HepG2 (cell line): ENCODE measurements around the gene HNRNPA1. TPM values are rescaled to one million over a fixed set of nuclear protein-coding genes. Genes with fewer than 3 reads are reported as not detected.

Source experiments
- ATF3 ChIP-seq: sonication (generic); formaldehyde crosslinking; IDR thresholded peaks from 2 replicates; pipeline ENCODE4 v1.4.0; 2020; ENCODE audit warnings: missing genetic modification reagents
- ATF5 ChIP-seq: sonication (generic); formaldehyde crosslinking; IDR thresholded peaks from 2 replicates; pipeline ENCODE4 v1.4.0; 2020; ENCODE audit warnings: mild to moderate bottlenecking, low read depth, missing genetic modification reagents
- ATM ChIP-seq: fragments of 450-650 bp; IDR thresholded peaks from 2 replicates; pipeline ENCODE4 v1.7.1; 2017; ENCODE audit warnings: mild to moderate bottlenecking, borderline replicate concordance
- CHD2 ChIP-seq: IDR thresholded peaks from 2 replicates; pipeline ENCODE4 v1.6.1; 2011; ENCODE audit warnings: low read depth, low read length, improper control_type of control experiment
- CHD4 ChIP-seq: fragments of 200-600 bp; sonication (generic); IDR thresholded peaks from 2 replicates; pipeline ENCODE4 v1.7.0; 2017; ENCODE audit warnings: mild to moderate bottlenecking, low read length, borderline replicate concordance
- GZF1 ChIP-seq: sonication (generic); formaldehyde crosslinking; IDR thresholded peaks from 2 replicates; pipeline ENCODE4 v1.5.1; 2020; ENCODE audit warnings: mild to moderate bottlenecking, missing genetic modification reagents
- HES4 ChIP-seq: sonication (generic); formaldehyde crosslinking; IDR thresholded peaks from 2 replicates; pipeline ENCODE4 v1.9.0; 2021; ENCODE audit warnings: mild to moderate bottlenecking, missing genetic modification reagents, borderline replicate concordance
- HMG20B ChIP-seq: conservative IDR thresholded peaks from 2 replicates; pipeline ENCODE4 v1.6.1; 2016; ENCODE audit warnings: missing genetic modification reagents, missing compliant biosample characterization
- KDM1A ChIP-seq: IDR thresholded peaks from 2 replicates; pipeline ENCODE4 v1.6.1; 2016; ENCODE audit warnings: missing compliant biosample characterization
- KDM2A ChIP-seq: sonication (generic); formaldehyde crosslinking; IDR thresholded peaks from 2 replicates; pipeline ENCODE4 v1.4.0; 2020; ENCODE audit warnings: low read depth, missing genetic modification reagents, borderline replicate concordance
- PAXIP1 ChIP-seq: sonication (generic); formaldehyde crosslinking; conservative IDR thresholded peaks from 2 replicates; pipeline ENCODE4 v1.4.0; 2020; ENCODE audit warnings: mild to moderate bottlenecking, missing genetic modification reagents, moderate library complexity
- POLR2AphosphoS2 ChIP-seq: IDR thresholded peaks from 2 replicates; pipeline ENCODE4 v1.6.1; 2011; ENCODE audit warnings: low read depth, low read length, improper control_type of control experiment
- PRPF4 ChIP-seq: fragments of 200-400 bp; formaldehyde crosslinking; IDR thresholded peaks from 2 replicates; pipeline ENCODE4 v1.6.1; 2016; ENCODE audit warnings: low read length, low read depth; ENCODE audit not compliant: poor library complexity, severe bottlenecking
- RBM39 ChIP-seq: fragments of 200-400 bp; formaldehyde crosslinking; IDR thresholded peaks from one replicate; pipeline ENCODE4 v1.6.1; 2018; ENCODE audit warnings: antibody characterized with exemption, mild to moderate bottlenecking, low read depth, low read length; ENCODE audit not compliant: poor library complexity, severe bottlenecking
- SALL1 ChIP-seq: sonication (generic); formaldehyde crosslinking; IDR thresholded peaks from 2 replicates; pipeline ENCODE4 v1.8.0; 2022; ENCODE audit warnings: mild to moderate bottlenecking, missing genetic modification reagents
- ZBTB1 ChIP-seq: sonication (generic); formaldehyde crosslinking; IDR thresholded peaks from 2 replicates; pipeline ENCODE4 v1.4.0; 2020; ENCODE audit warnings: missing genetic modification reagents, borderline replicate concordance
- ZNF430 ChIP-seq: sonication (generic); formaldehyde crosslinking; IDR thresholded peaks from 2 replicates; pipeline ENCODE4 v1.9.0; 2021; ENCODE audit warnings: mild to moderate bottlenecking, missing genetic modification reagents
- ZNF609 ChIP-seq: sonication (generic); formaldehyde crosslinking; IDR thresholded peaks from 2 replicates; pipeline ENCODE4 v1.4.0; 2020; ENCODE audit warnings: mild to moderate bottlenecking, missing genetic modification reagents, borderline replicate concordance
- ZNF878 ChIP-seq: sonication (generic); formaldehyde crosslinking; IDR thresholded peaks from 2 replicates; pipeline ENCODE4 v1.8.1; 2023; ENCODE audit warnings: mild to moderate bottlenecking, missing genetic modification reagents, moderate library complexity
- polyA plus RNA-seq, 8 experiments: library from polyadenylated mRNA; depleted of rRNA in 3 of 8; stranded (reverse) in 7 of 8; unstranded in 1 of 8; fragments of >200 nt; fragmentation: Illumina TruSeq in 4 of 8; extraction: Trizol in 4 of 8; gene quantifications; 2 replicates each; pipeline versions ENCODE4 v1.2.1 to v1.2.3, GENCODE V29; 2011 to 2016; ENCODE audit warnings: low read depth in 4 of 8, missing spikeins in 1 of 8, mixed read lengths in 1 of 8; ENCODE audit not compliant: insufficient read depth in 1 of 8
- total RNA-seq, 5 experiments: library from RNA; depleted of rRNA; stranded (reverse); fragments of >200 nt; fragmentation: Illumina TruSeq; extraction: Trizol; gene quantifications; 2 replicates each; pipeline ENCODE4 v1.2.3, GENCODE V29; 2016; ENCODE audit warnings: low read depth in 1 of 5
- TF ChIP-seq, protein P1 (sequence below): IDR thresholded peaks from 2 replicates; pipeline ENCODE4 v1.6.1; 2016; ENCODE audit warnings: low read depth, borderline replicate concordance

Gene HNRNPA1
- total and polyA plus RNA-seq, 2 of the 13 experiments (the other 11 are each of a cell fraction or from before 2014, with no cell fraction given) = 535 to 1,820 TPM

DNA sequence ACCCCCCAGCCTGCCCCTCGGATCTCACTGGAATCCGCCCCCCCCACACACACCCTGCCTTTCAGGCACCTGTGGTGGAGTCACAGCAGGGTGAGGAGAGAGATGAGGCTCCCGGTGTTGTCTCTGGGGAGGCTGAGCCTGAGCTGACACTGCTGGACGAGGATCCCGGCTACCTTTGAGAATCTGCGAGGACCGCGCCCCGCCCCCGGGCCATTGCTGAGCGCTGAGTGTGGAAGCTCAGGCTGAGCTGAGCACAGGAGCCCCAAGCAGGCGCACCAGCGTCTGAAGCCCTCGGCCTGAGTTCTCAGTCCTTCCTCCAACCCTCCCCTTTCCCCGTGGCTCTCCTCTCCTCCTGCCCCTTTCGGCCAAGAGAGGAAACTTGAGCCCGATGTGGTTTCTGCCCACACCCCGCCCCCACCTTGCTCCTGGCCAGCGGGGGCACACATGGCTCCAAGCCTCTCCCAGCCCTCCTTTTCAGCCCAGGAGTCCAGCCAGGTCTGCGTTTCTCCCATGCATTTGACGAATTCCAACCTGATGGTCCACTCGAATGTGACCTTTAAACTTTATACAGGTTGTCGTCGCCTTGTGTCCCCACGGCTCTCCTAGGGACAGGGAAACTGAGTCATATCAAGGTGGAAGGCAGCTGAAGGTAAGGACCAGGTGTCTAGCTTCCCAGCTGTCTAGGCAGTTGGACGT is 20.4 kb downstream of the HNRNPA1 start, which contains the start of gene NFE2 (continued):
- no peak for TF ChIP-seq ATF5 (CRISPR knock-in tag)
- no peak for TF ChIP-seq ZNF878 (CRISPR knock-in tag)
- TF ChIP-seq HMG20B (CRISPR knock-in tag) = no peak
- no peak for TF ChIP-seq HES4 (CRISPR knock-in tag)
- no peak for TF ChIP-seq POLR2AphosphoS2
- TF ChIP-seq PAXIP1 (CRISPR knock-in tag) = no peak
- no peak for TF ChIP-seq GZF1 (CRISPR knock-in tag)
- 0 out of 2 replicates have a peak, but pooled peaks have one; percentile 46 for TF ChIP-seq ZNF430 (CRISPR knock-in tag)
- peak; percentile 41; the same call in 1 of the 2 replicates for TF ChIP-seq SALL1
- TF ChIP-seq, protein P1, sequence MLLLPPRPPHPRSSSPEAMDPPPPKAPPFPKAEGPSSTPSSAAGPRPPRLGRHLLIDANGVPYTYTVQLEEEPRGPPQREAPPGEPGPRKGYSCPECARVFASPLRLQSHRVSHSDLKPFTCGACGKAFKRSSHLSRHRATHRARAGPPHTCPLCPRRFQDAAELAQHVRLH (CRISPR knock-in tag) = no peak
- peak; percentile 35; the same call in 1 of the 2 replicates for TF ChIP-seq KDM2A (CRISPR knock-in tag)
- TF ChIP-seq CHD2 = no peak
- TF ChIP-seq ZBTB1 (CRISPR knock-in tag) = no peak
- TF ChIP-seq ATF3 (CRISPR knock-in tag) = no peak
- TF ChIP-seq PRPF4 = no peak
- TF ChIP-seq CHD4 = peak; percentile 50; the same call in 1 of the 2 replicates
- no peak for TF ChIP-seq ATM
- TF ChIP-seq KDM1A (CRISPR knock-in tag) = no peak
- peak; percentile 55 for TF ChIP-seq RBM39
- TF ChIP-seq ZNF609 (CRISPR knock-in tag) = 0 out of 2 replicates have a peak, but pooled peaks have one; percentile 12
